ENCODE measurements around the gene B9D2.

- TF ChIP-seq POLR2AphosphoS5 (IDR thresholded peaks at IDR 0.05; ENCODE audit: low read depth) (no peak), EZH2 (IDR thresholded peaks at IDR 0.05; ENCODE audit: low read depth, unreplicated experiment) (no peak), CTCF (conservative IDR thresholded peaks at IDR 0.05; ENCODE audit: low read depth in 2 of 2) (peak; percentile 27 to 48), EZH2phosphoT487 (IDR thresholded peaks at IDR 0.05; ENCODE audit: unreplicated experiment) (no peak), REST (IDR thresholded peaks at IDR 0.05; ENCODE audit: unreplicated experiment) (no peak), NANOG (IDR thresholded peaks at IDR 0.05; ENCODE audit: borderline replicate concordance) (no peak), JUNB (IDR thresholded peaks at IDR 0.05; ENCODE audit: unreplicated experiment) (no peak), ETS1 (IDR thresholded peaks at IDR 0.05) (no peak), ZNF114 (CRISPR knock-in tag; IDR thresholded peaks at IDR 0.05) (no peak), CREB1 (CRISPR knock-in tag; IDR thresholded peaks at IDR 0.05; ENCODE audit: low read depth) (no peak), ZNF331 (CRISPR knock-in tag; IDR thresholded peaks at IDR 0.05; ENCODE audit: low read depth) (no peak), ZNF462 (CRISPR knock-in tag; IDR thresholded peaks at IDR 0.05) (no peak)
These were observed 2.1 kb upstream of the B9D2 start for GRCh38 chr19:41366089-41366488.
